Measurements from ENCODE around the gene PSG7.
"Not testable (repeated sequence)": the region's sequence is repeated elsewhere in the genome, so short reads cannot be mapped to it uniquely, and the experiment has no call there.

Gene PSG7

GRCh38 chr19:42937107-42937506 lies at the start of gene PSG7:
Gene PSG7 (minus strand): TSS chr19:42937207. CDS start chr19:42937076, 131 bp downstream.
- not testable (repeated sequence) for DNase-seq (ENCODE audit: low spot score)

- DNase-seq (ENCODE audit: low spot score), result no peak
Observed at GRCh38 chr19:42985588-42985987, 48.6 kb upstream of the PSG7 start.

- not testable (repeated sequence) for DNase-seq (ENCODE audit: low spot score)
Observed at GRCh38 chr19:42982111-42982510, 45.1 kb upstream of the PSG7 start.

- DNase-seq (ENCODE audit: low spot score), result not testable (repeated sequence)
Observed at GRCh38 chr19:42971451-42971850, 34.4 kb upstream of the PSG7 start.

- no peak for DNase-seq (ENCODE audit: low spot score)
Observed at GRCh38 chr19:42965176-42965575, 28.2 kb upstream of the PSG7 start.

GRCh38 chr19:42961119-42961518 lies 24.1 kb upstream of the PSG7 start:
- no peak for DNase-seq (ENCODE audit: low spot score)

GRCh38 chr19:42952126-42952525 lies 15.1 kb upstream of the PSG7 start:
- not testable (repeated sequence) for DNase-seq (ENCODE audit: low spot score)

GRCh38 chr19:42951476-42951875 lies 14.5 kb upstream of the PSG7 start:
- DNase-seq (ENCODE audit: low spot score), result not testable (repeated sequence)

- DNase-seq (ENCODE audit: low spot score), result peak; percentile 8
Observed at GRCh38 chr19:42942187-42942789, 5.3 kb upstream of the PSG7 start.

- DNase-seq (ENCODE audit: low spot score), result not testable (repeated sequence)
Observed at GRCh38 chr19:42934726-42935125, 2.3 kb downstream of the PSG7 start.

GRCh38 chr19:42934183-42934582 lies 2.8 kb downstream of the PSG7 start:
- DNase-seq (ENCODE audit: low spot score), result not testable (repeated sequence)

- not testable (repeated sequence) for DNase-seq (ENCODE audit: low spot score)
Observed at GRCh38 chr19:42933412-42933811, 3.6 kb downstream of the PSG7 start.

GRCh38 chr19:42932485-42933101 lies 4.4 kb downstream of the PSG7 start:
- DNase-seq (ENCODE audit: low spot score), result peak; percentile 71

- DNase-seq (ENCODE audit: low spot score), result peak; percentile 2
Observed at GRCh38 chr19:42930214-42930613, 6.8 kb downstream of the PSG7 start.

GRCh38 chr19:42928896-42929295 lies 8.1 kb downstream of the PSG7 start:
- DNase-seq (ENCODE audit: low spot score), result no peak

GRCh38 chr19:42926781-42927180 lies 10.2 kb downstream of the PSG7 start:
- DNase-seq (ENCODE audit: low spot score), result no peak

GRCh38 chr19:42923106-42923505 lies 13.9 kb downstream of the PSG7 start:
- peak; percentile 64 for DNase-seq (ENCODE audit: low spot score)

- DNase-seq (ENCODE audit: low spot score), result not testable (repeated sequence)
Observed at GRCh38 chr19:42920971-42921370, 16.0 kb downstream of the PSG7 start.

- DNase-seq (ENCODE audit: low spot score), result peak; percentile 15
Observed at GRCh38 chr19:42919757-42920079, 17.3 kb downstream of the PSG7 start.

- not testable (repeated sequence) for DNase-seq (ENCODE audit: low spot score)
Observed at GRCh38 chr19:42919070-42919756, 17.8 kb downstream of the PSG7 start.

GRCh38 chr19:42918377-42919069 lies 18.5 kb downstream of the PSG7 start:
- not testable (repeated sequence) for DNase-seq (ENCODE audit: low spot score)

- not testable (repeated sequence) for DNase-seq (ENCODE audit: low spot score)
Observed at GRCh38 chr19:42917634-42918033, 19.4 kb downstream of the PSG7 start, which contains the start of gene PSG6. Gene PSG6 (minus strand): TSS chr19:42917894. CDS start chr19:42917792, 102 bp downstream.

GRCh38 chr19:42916931-42917330 lies 20.1 kb downstream of the PSG7 start:
- DNase-seq (ENCODE audit: low spot score), result not testable (repeated sequence)
